Activated CD4-positive, alpha-beta T cell treated with anti-CD3 and anti-CD28 coated beads, Interleukin-2, amount 10 ng/mL, durations not matched to agents 24 days and 14 days (primary cell): ENCODE data around the gene IGF2R. TPM values are rescaled to one million over a fixed set of nuclear protein-coding genes. Genes with fewer than 3 reads are reported as not detected.

Source experiments
- DNase-seq: peaks from one replicate; pipeline ENCODE4 v3.0.0; 2022
- H3K27ac Mint-ChIP-seq: one replicate; pipeline ENCODE4 v1.8.0; 2022; ENCODE audit warnings: mild to moderate bottlenecking, mixed read lengths
- H3K27me3 Mint-ChIP-seq: one replicate; pipeline ENCODE4 v1.8.0; 2022; ENCODE audit warnings: mixed read lengths
- H3K36me3 Mint-ChIP-seq: one replicate; pipeline ENCODE4 v1.8.0; 2022; ENCODE audit warnings: low read depth, mild to moderate bottlenecking, mixed read lengths
- H3K4me1 Mint-ChIP-seq: one replicate; pipeline ENCODE4 v1.8.0; 2021; ENCODE audit warnings: mixed read lengths
- H3K4me3 Mint-ChIP-seq: one replicate; pipeline ENCODE4 v1.8.0; 2022; ENCODE audit warnings: mild to moderate bottlenecking, moderate library complexity, mixed read lengths
- H3K9me3 Mint-ChIP-seq: one replicate; pipeline ENCODE4 v1.8.0; 2021; ENCODE audit warnings: mixed read lengths
- intact Hi-C: fragments of 100-400 bp; cut with micrococcal nuclease; formaldehyde crosslinking; loops from one replicate; pipeline ENCODE4 v1.15.1; 2023
- total RNA-seq: library from RNA; stranded (reverse); gene quantifications from 2 replicates; pipeline ENCODE4 v1.2.3, GENCODE V29; 2022

IGF2R gene
- total RNA-seq, 1 donor from 2014 or later = 77.9 TPM

GRCh38 chr6:160022793-160023192 lies 53.9 kb downstream of the IGF2R start:
- H3K27me3 Mint-ChIP-seq = no peaks in the 10 kb centered on the region
- intact Hi-C loops = no loop called here

GRCh38 chr6:160024152-160024551 lies 55.3 kb downstream of the IGF2R start:
- Mint-ChIP-seq H3K36me3 (peaks cover 51% of the 10 kb centered on the region), H3K9me3 (no peaks in the 10 kb centered on the region), H3K27ac (no peak overlapping the region), H3K4me3 (no peak overlapping the region), H3K27me3 (no peaks in the 10 kb centered on the region), H3K4me1 (peaks cover 20% of the 10 kb centered on the region)
- DNase-seq = no peak
- intact Hi-C loops = no loop called here

More at GRCh38 chr6:160022793-160023192, 53.9 kb downstream of the IGF2R start:
- no peak overlapping the region for H3K4me3 Mint-ChIP-seq
- H3K4me1 Mint-ChIP-seq = peaks cover 22% of the 10 kb centered on the region
- peaks cover 53% of the 10 kb centered on the region for H3K36me3 Mint-ChIP-seq
- no peak for DNase-seq
- no peak overlapping the region for H3K27ac Mint-ChIP-seq
- no peaks in the 10 kb centered on the region for H3K9me3 Mint-ChIP-seq

GRCh38 chr6:160027076-160027475 lies 58.2 kb downstream of the IGF2R start:
- intact Hi-C loops = no loop called here
- peaks cover 49% of the 10 kb centered on the region for H3K36me3 Mint-ChIP-seq
- no peak for DNase-seq

GRCh38 chr6:160027931-160028330 lies 59.0 kb downstream of the IGF2R start:
- H3K4me3 Mint-ChIP-seq = no peak overlapping the region
- H3K36me3 Mint-ChIP-seq = peaks cover 55% of the 10 kb centered on the region
- intact Hi-C loops = no loop called here
- DNase-seq = no peak
- H3K9me3 Mint-ChIP-seq = no peaks in the 10 kb centered on the region
- peak overlapping the region; percentile 83 for H3K27ac Mint-ChIP-seq
- H3K27me3 Mint-ChIP-seq = no peaks in the 10 kb centered on the region
- peaks cover 20% of the 10 kb centered on the region for H3K4me1 Mint-ChIP-seq

More at GRCh38 chr6:160027076-160027475, 58.2 kb downstream of the IGF2R start:
- Mint-ChIP-seq H3K4me3 (no peak overlapping the region), H3K4me1 (peaks cover 20% of the 10 kb centered on the region), H3K9me3 (no peaks in the 10 kb centered on the region), H3K27ac (no peak overlapping the region), H3K27me3 (no peaks in the 10 kb centered on the region)

GRCh38 chr6:160028487-160029275 lies 59.8 kb downstream of the IGF2R start:
- intact Hi-C loops = no loop called here
- H3K27ac Mint-ChIP-seq = peak overlapping the region; percentile 83
- H3K9me3 Mint-ChIP-seq = no peaks in the 10 kb centered on the region
- peaks cover 62% of the 10 kb centered on the region for H3K36me3 Mint-ChIP-seq
- DNase-seq = peak; percentile 77
- peaks cover 20% of the 10 kb centered on the region for H3K4me1 Mint-ChIP-seq
- no peaks in the 10 kb centered on the region for H3K27me3 Mint-ChIP-seq
- no peak overlapping the region for H3K4me3 Mint-ChIP-seq

GRCh38 chr6:160029525-160029924 lies 60.6 kb downstream of the IGF2R start:
- Mint-ChIP-seq H3K27ac (no peak overlapping the region), H3K4me3 (no peak overlapping the region), H3K9me3 (no peaks in the 10 kb centered on the region), H3K4me1 (peaks cover 20% of the 10 kb centered on the region), H3K36me3 (peaks cover 67% of the 10 kb centered on the region), H3K27me3 (no peaks in the 10 kb centered on the region)
- intact Hi-C loops = no loop called here
- no peak for DNase-seq

- H3K9me3 Mint-ChIP-seq = no peaks in the 10 kb centered on the region
- intact Hi-C loops = no loop called here
- peaks cover 72% of the 10 kb centered on the region for H3K36me3 Mint-ChIP-seq
- no peak overlapping the region for H3K27ac Mint-ChIP-seq
- no peaks in the 10 kb centered on the region for H3K27me3 Mint-ChIP-seq
- peaks cover 20% of the 10 kb centered on the region for H3K4me1 Mint-ChIP-seq
- DNase-seq = no peak
- H3K4me3 Mint-ChIP-seq = no peak overlapping the region
Measured at GRCh38 chr6:160030103-160030502, 61.2 kb downstream of the IGF2R start.

- H3K4me1 Mint-ChIP-seq = peaks cover 18% of the 10 kb centered on the region
- DNase-seq = no peak
- intact Hi-C loops = no loop called here
- no peaks in the 10 kb centered on the region for H3K9me3 Mint-ChIP-seq
- H3K4me3 Mint-ChIP-seq = no peak overlapping the region
- H3K27me3 Mint-ChIP-seq = no peaks in the 10 kb centered on the region
- peaks cover 78% of the 10 kb centered on the region for H3K36me3 Mint-ChIP-seq
- no peak overlapping the region for H3K27ac Mint-ChIP-seq
Measured at GRCh38 chr6:160031442-160031841, 62.6 kb downstream of the IGF2R start.

- Mint-ChIP-seq H3K4me1 (peaks cover 18% of the 10 kb centered on the region), H3K4me3 (no peak overlapping the region), H3K36me3 (peaks cover 78% of the 10 kb centered on the region), H3K27ac (no peak overlapping the region), H3K9me3 (no peaks in the 10 kb centered on the region), H3K27me3 (no peaks in the 10 kb centered on the region)
- DNase-seq = no peak
- intact Hi-C loops = no loop called here
Measured at GRCh38 chr6:160031871-160032270, 63.0 kb downstream of the IGF2R start.

GRCh38 chr6:160032538-160032937 lies 63.7 kb downstream of the IGF2R start:
- no peak for DNase-seq
- Mint-ChIP-seq H3K4me3 (no peak overlapping the region), H3K4me1 (peaks cover 18% of the 10 kb centered on the region), H3K27ac (peak overlapping the region; percentile 20), H3K36me3 (peaks cover 78% of the 10 kb centered on the region), H3K9me3 (no peaks in the 10 kb centered on the region), H3K27me3 (no peaks in the 10 kb centered on the region)
- intact Hi-C loops = no loop called here

- H3K27me3 Mint-ChIP-seq = no peaks in the 10 kb centered on the region
- peaks cover 68% of the 10 kb centered on the region for H3K36me3 Mint-ChIP-seq
- DNase-seq = no peak
- no peaks in the 10 kb centered on the region for H3K9me3 Mint-ChIP-seq
- H3K27ac Mint-ChIP-seq = no peak overlapping the region
- peaks cover 14% of the 10 kb centered on the region for H3K4me1 Mint-ChIP-seq
- H3K4me3 Mint-ChIP-seq = no peak overlapping the region
- intact Hi-C loops = no loop called here
Measured at GRCh38 chr6:160034036-160034930, 65.4 kb downstream of the IGF2R start.

- intact Hi-C loops = no loop called here
- Mint-ChIP-seq H3K36me3 (peaks cover 63% of the 10 kb centered on the region), H3K9me3 (no peaks in the 10 kb centered on the region), H3K27me3 (no peaks in the 10 kb centered on the region), H3K4me1 (peaks cover 17% of the 10 kb centered on the region), H3K27ac (no peak overlapping the region), H3K4me3 (no peak overlapping the region)
- DNase-seq = no peak
Measured at GRCh38 chr6:160035241-160035640, 66.4 kb downstream of the IGF2R start.

GRCh38 chr6:160035693-160036330 lies 66.9 kb downstream of the IGF2R start:
- Mint-ChIP-seq H3K4me3 (no peak overlapping the region), H3K27ac (no peak overlapping the region), H3K27me3 (no peaks in the 10 kb centered on the region), H3K4me1 (peaks cover 16% of the 10 kb centered on the region), H3K9me3 (no peaks in the 10 kb centered on the region), H3K36me3 (peaks cover 64% of the 10 kb centered on the region)
- no peak for DNase-seq
- intact Hi-C loops = no loop called here

GRCh38 chr6:160036331-160036695 lies 67.4 kb downstream of the IGF2R start:
- no peaks in the 10 kb centered on the region for H3K9me3 Mint-ChIP-seq
- peaks cover 21% of the 10 kb centered on the region for H3K4me1 Mint-ChIP-seq
- peaks cover 66% of the 10 kb centered on the region for H3K36me3 Mint-ChIP-seq
- intact Hi-C loops = no loop called here
- DNase-seq = no peak
- H3K27me3 Mint-ChIP-seq = no peaks in the 10 kb centered on the region
- peak overlapping the region; percentile 1 for H3K27ac Mint-ChIP-seq
- H3K4me3 Mint-ChIP-seq = no peak overlapping the region
